Stimulated activated naive CD8-positive, alpha-beta T cell treated with anti-CD3 and anti-CD28 coated beads, Interleukin-15, Interleukin-2, amounts not matched to agents 100 ng/mL and 50 ng/mL, for 24 hours (primary cell): ENCODE results near the gene RBPJ.

ENCODE experiments used
- H3K27ac Mint-ChIP-seq: one replicate; pipeline ENCODE4 v1.8.0; 2021; ENCODE audit warnings: mild to moderate bottlenecking, mixed read lengths
- H3K27me3 Mint-ChIP-seq: one replicate; pipeline ENCODE4 v1.8.0; 2021; ENCODE audit warnings: mixed read lengths
- H3K36me3 Mint-ChIP-seq: one replicate; pipeline ENCODE4 v1.8.0; 2021; ENCODE audit warnings: low read depth, mixed read lengths
- H3K4me1 Mint-ChIP-seq: one replicate; pipeline ENCODE4 v1.8.0; 2021; ENCODE audit warnings: low read depth, mixed read lengths
- H3K4me3 Mint-ChIP-seq: one replicate; pipeline ENCODE4 v1.8.0; 2021; ENCODE audit warnings: mild to moderate bottlenecking, mixed read lengths
- H3K9me3 Mint-ChIP-seq: one replicate; pipeline ENCODE4 v1.8.0; 2021; ENCODE audit warnings: mixed read lengths

Gene RBPJ

DNA sequence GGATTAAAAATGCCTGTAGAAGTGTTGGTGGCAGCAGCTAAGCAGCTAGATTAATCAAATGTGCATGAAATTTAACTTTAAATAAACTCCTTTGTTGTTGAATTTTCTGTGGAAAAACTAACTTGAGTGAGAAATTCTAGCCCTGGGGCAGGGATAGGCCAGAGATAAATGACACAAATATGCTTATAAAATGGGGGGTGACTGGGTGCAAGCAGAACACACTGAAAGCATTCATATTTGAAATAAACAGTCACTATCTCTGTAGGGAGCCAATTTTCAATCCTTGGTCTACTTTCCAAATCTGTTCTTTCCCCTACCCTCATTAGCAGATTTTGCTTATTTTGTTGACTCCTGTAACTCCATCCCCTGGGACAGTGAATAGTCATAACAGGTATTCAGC, 47.9 kb downstream of the RBPJ start:
- Mint-ChIP-seq H3K4me1 (peaks cover 49% of the 10 kb centered on the region), H3K27me3 (no peaks in the 10 kb centered on the region), H3K36me3 (peaks cover 47% of the 10 kb centered on the region), H3K4me3 (no peak overlapping the region), H3K27ac (no peak overlapping the region), H3K9me3 (no peaks in the 10 kb centered on the region)

DNA sequence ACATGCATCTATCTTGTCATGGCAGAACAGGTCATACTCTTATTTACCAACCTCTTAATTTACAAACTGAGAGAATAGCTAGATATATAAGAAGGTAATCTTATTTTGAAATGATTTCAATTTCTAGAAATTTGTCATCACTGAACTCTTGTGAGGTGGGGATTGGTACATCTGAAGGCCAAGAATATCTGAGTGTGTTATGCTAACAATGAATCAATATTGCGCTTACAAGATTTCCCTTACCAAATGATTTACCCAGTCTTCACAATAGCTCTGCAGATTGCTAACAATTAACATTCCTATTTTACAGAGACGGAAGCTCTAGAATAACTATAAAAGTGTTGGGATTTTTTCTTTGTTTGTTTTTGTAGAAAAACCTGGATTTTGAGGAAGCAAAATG, 48.3 kb downstream of the RBPJ start:
- Mint-ChIP-seq H3K27me3 (no peaks in the 10 kb centered on the region), H3K4me1 (peaks cover 50% of the 10 kb centered on the region), H3K27ac (no peak overlapping the region), H3K9me3 (no peaks in the 10 kb centered on the region), H3K36me3 (peaks cover 48% of the 10 kb centered on the region), H3K4me3 (no peak overlapping the region)

DNA sequence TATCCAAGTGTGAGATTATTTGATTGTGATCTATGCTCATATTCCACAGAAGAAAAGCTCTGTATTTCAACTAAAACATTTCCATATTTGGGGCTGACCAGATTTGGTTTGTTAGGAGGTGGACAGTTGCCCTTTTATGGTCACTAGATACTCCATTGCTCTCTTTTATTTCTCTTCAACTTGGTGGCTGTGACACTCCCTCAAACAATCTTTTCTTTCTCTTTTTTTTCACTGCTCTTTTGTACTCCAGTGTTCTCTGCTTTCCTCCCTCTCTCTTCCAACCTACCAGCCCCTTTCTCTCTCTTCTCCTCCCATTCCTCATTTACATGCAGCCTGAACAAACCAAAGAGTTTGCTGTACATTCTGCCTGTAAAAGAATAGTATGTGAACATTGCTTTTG, 48.8 kb downstream of the RBPJ start:
- no peaks in the 10 kb centered on the region for H3K27me3 Mint-ChIP-seq
- H3K9me3 Mint-ChIP-seq = no peaks in the 10 kb centered on the region
- H3K4me3 Mint-ChIP-seq = no peak overlapping the region
- H3K27ac Mint-ChIP-seq = no peak overlapping the region
- H3K36me3 Mint-ChIP-seq = peaks cover 49% of the 10 kb centered on the region
- peaks cover 49% of the 10 kb centered on the region for H3K4me1 Mint-ChIP-seq

DNA sequence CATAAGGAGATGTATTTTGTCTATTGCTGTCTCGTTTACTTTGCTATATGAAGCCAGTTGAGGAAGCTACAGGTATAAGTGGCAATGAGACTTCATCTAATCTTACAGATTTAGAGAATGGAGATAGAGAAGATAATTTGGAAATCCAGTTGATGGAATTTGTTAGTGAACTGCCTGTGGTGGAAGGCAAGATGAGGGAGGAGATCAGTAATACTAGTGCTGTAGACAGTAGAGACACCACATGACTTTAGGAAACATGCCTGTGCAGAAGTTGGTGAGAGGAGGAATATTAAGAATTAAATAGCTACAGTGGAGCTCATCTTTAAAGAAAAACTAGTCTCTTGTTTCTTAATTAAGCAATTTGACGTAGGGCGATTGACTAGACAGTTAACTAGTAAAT, 51.3 kb downstream of the RBPJ start:
- peaks cover 54% of the 10 kb centered on the region for H3K4me1 Mint-ChIP-seq

DNA sequence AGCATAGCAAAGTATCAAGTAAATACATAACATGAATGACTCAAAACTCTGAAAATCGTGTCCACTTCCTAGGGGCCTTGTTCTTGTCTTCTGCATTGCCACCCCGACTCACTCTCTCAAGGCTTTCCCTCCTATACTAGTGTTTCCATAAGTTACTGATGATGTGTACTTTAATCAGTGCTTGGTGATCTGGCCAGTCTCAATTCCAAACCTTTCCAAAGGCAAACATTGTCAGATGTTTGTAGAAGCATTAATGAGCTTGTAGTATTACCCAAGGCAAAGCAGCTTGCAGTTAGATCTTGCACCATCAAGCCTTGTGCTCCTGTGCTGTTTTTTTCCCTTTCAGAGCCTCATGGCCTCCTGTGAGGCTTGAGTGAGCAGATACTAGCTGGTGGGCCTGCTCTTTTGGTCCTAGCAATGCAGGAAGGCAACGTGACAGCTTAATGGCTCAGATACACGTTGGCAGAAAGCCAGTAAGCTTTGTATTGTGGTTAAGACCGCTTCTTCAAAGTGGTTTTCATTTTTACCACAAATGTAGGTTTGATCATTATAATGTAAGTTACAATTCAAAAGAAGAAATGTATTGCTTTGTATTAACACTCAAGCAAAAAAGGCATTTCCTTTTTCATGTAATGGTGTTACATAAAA, 51.8 kb downstream of the RBPJ start:
- Mint-ChIP-seq H3K4me1 (peaks cover 60% of the 10 kb centered on the region), H3K27me3 (no peaks in the 10 kb centered on the region), H3K27ac (peak overlapping the region; percentile 57), H3K9me3 (no peaks in the 10 kb centered on the region), H3K4me3 (peak overlapping the region; percentile 24), H3K36me3 (peaks cover 54% of the 10 kb centered on the region)

More for the DNA sequence above, 51.3 kb downstream of the RBPJ start:
- Mint-ChIP-seq H3K27me3 (no peaks in the 10 kb centered on the region), H3K9me3 (no peaks in the 10 kb centered on the region), H3K36me3 (peaks cover 56% of the 10 kb centered on the region), H3K27ac (no peak overlapping the region), H3K4me3 (no peak overlapping the region)

DNA sequence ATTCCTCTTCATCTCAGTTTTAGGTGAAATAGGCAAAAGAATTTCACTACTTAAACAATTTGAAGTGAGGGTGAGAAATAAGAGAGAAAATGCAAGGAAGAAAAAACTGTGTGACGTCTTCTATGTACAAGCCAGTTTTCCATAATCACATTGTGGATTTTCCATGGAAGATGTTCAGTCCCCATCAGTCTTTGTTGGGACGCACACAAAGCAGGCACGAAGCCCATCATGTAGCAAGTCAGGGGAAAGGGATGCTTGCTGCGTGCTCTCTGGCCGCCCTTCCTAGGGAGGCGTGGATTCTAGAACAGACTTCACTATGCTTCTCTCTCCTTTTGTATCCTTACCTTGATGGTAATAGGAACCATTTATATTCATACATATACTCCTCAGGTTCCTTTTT, 54.7 kb downstream of the RBPJ start:
- peaks cover 57% of the 10 kb centered on the region for H3K4me1 Mint-ChIP-seq
- H3K36me3 Mint-ChIP-seq = peaks cover 37% of the 10 kb centered on the region
- H3K9me3 Mint-ChIP-seq = no peaks in the 10 kb centered on the region
- no peak overlapping the region for H3K27ac Mint-ChIP-seq
- no peaks in the 10 kb centered on the region for H3K27me3 Mint-ChIP-seq
- H3K4me3 Mint-ChIP-seq = no peak overlapping the region

DNA sequence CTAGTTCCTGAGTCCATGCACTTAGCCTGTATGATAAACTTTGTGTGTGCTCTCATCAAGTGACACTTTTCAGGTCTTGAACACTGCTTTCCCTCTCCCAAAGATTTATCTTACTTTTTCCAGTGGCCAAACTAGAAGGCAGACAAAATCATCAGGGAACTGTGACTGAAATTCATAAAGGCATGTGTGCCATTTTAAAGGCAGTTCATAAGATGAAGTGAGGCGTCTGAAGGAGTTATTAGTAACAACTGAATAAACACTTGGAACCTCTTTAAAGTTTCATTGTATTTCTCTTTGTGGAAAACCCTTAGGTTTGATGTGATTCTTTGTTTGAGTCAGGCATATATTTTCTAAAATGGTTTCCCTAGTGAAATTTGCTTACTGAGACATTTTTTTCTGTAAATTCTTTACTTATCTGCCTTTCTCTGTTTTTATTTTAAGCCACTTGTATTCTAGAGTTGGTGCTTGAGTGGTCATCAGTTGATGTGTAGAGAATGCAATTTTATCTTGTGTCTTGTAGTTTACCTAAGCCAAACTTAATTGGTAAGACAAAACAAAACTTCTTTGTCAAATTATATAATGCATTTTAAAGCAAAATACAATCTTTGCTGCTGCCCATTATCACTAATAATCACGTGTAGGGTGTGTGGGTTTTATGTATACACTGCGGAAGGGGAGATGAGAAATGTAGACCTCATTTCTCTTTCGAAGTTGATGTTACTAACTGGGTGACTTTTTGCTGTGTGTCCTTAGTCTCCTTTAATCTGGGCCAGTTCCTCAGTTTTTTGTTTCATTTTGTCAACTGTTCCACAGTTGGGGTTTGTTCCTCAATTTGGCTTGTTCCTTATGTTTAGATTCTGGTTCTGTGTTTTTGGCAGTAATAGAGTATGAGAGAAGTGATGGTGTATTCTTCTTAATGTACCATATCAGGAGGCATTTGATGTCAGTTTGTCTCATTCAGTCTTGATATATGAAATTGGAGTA, 56.8 kb downstream of the RBPJ start:
- no peak overlapping the region for H3K27ac Mint-ChIP-seq
- no peak overlapping the region for H3K4me3 Mint-ChIP-seq
- H3K4me1 Mint-ChIP-seq = peaks cover 52% of the 10 kb centered on the region

DNA sequence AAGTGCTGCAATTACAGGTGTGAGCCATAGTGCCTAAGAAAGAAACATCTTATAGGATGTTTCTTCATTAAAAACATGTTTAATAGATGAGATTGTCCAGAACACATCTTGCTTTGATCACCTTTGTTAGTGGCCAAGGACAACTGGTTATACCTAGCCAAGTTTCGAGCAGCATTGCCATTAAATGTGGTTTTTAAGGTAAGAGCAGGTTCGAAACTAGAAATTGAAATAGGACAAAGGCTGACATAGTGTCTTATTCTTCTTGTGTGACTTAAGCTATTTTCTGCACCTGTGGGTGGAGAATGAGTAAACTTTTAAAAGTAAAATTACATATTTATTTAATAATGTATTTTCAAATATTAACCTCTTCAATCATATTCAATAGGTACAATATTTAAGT, 59.0 kb downstream of the RBPJ start:
- Mint-ChIP-seq H3K4me1 (peaks cover 43% of the 10 kb centered on the region), H3K36me3 (peaks cover 22% of the 10 kb centered on the region), H3K27ac (no peak overlapping the region), H3K9me3 (no peaks in the 10 kb centered on the region), H3K27me3 (no peaks in the 10 kb centered on the region), H3K4me3 (no peak overlapping the region)

More for the DNA sequence above, 56.8 kb downstream of the RBPJ start:
- H3K36me3 Mint-ChIP-seq = peaks cover 35% of the 10 kb centered on the region
- H3K9me3 Mint-ChIP-seq = no peaks in the 10 kb centered on the region
- no peaks in the 10 kb centered on the region for H3K27me3 Mint-ChIP-seq

DNA sequence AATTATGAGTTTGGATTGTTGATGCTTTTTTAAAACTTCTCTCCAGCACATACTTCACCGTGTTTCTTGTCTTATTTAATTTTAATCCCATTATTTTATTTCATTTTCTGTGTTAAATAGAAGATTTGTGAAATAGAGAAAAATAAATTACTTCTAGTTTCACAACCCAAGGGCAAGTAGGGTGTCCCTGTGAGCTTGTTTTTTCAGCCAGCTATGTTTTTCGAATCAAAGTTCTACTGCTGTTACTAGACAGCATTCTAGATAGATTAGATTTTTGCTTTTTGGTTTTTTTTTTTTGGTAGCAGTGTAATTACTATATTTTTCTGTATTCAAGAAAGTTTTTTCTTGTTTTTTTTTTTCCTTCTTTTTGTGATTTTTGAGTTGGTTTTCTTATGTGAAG, 59.9 kb downstream of the RBPJ start:
- no peak overlapping the region for H3K4me3 Mint-ChIP-seq
- H3K27ac Mint-ChIP-seq = no peak overlapping the region
- peaks cover 21% of the 10 kb centered on the region for H3K36me3 Mint-ChIP-seq
- H3K4me1 Mint-ChIP-seq = peaks cover 47% of the 10 kb centered on the region
- no peaks in the 10 kb centered on the region for H3K9me3 Mint-ChIP-seq
- H3K27me3 Mint-ChIP-seq = no peaks in the 10 kb centered on the region

DNA sequence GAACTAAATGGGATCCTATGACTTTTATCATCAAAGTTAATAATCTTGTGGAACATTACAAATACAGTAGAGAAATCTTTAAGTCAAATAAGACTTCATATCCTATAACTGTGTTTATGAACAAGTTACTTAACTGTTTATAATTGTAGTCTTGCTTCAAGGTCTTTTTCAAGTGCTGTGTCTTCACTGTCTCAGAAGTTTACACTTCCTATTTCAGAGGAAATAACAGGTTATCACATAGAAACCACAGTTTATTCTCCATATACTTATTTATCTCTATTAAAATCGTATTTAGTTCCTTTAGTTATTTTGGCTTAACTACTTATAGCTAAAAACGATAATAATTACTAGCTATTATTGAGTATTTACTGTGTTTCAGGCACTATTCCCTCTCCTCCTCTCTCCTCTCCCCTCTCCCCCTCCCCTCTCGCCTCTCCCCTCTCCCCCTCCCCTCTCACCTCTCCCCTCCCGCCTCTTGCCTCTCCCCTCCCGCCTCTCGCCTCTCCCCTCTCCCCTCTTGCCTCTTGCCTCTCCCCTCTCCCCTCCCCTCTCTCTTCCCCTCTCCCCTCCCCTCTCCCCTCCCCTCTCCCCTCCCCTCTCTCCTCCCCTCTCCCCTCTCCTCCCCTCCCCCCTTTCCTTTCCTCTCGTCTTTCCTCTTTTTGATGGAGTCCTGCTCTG, 63.7 kb downstream of the RBPJ start:
- no peak overlapping the region for H3K27ac Mint-ChIP-seq
- H3K4me1 Mint-ChIP-seq = peaks cover 27% of the 10 kb centered on the region
- no peaks in the 10 kb centered on the region for H3K9me3 Mint-ChIP-seq
- peaks cover 40% of the 10 kb centered on the region for H3K36me3 Mint-ChIP-seq
- H3K4me3 Mint-ChIP-seq = no peak overlapping the region
- no peaks in the 10 kb centered on the region for H3K27me3 Mint-ChIP-seq

DNA sequence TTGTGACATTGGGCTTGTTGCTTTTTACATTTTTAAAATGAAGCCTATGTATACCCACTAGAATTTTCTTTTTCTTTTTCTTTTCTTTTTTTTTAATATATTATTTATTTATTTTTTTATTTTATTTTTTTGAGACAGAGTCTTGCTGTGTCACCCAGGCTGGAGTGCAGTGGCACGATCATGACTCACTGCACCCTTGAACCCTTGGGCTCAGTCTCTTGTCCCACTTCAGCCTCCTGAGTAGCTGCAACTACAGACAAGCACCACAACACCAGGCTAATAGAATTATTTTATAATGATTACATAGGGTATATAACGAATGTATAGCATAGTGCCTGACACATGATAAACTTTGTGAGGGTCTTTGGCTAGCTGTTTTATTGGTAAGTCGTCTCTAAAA, 64.9 kb downstream of the RBPJ start:
- H3K36me3 Mint-ChIP-seq = peaks cover 51% of the 10 kb centered on the region
- H3K27ac Mint-ChIP-seq = no peak overlapping the region
- H3K4me1 Mint-ChIP-seq = peaks cover 24% of the 10 kb centered on the region
- H3K9me3 Mint-ChIP-seq = no peaks in the 10 kb centered on the region
- no peaks in the 10 kb centered on the region for H3K27me3 Mint-ChIP-seq
- H3K4me3 Mint-ChIP-seq = no peak overlapping the region

DNA sequence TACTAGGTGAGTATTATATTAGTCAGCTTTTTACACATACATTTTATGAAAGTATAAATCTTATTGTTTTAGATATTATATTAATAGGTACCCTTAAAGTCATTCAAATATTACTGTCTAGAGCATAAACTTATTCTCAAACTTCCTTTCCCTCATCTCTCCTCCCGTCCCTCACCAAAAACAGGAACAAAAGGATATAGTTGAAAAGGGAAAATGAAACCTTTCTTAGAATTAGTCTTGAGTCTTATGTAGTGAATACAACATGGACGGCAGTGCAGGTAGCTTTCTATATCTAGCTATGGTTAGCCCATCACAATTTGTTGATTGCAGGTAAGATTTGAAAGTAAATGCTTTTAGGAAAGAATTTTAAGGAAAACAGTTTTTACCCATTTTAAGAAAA, 65.6 kb downstream of the RBPJ start:
- peaks cover 58% of the 10 kb centered on the region for H3K36me3 Mint-ChIP-seq
- no peak overlapping the region for H3K27ac Mint-ChIP-seq
- no peak overlapping the region for H3K4me3 Mint-ChIP-seq
- H3K27me3 Mint-ChIP-seq = no peaks in the 10 kb centered on the region
- H3K9me3 Mint-ChIP-seq = no peaks in the 10 kb centered on the region
- H3K4me1 Mint-ChIP-seq = peaks cover 19% of the 10 kb centered on the region

DNA sequence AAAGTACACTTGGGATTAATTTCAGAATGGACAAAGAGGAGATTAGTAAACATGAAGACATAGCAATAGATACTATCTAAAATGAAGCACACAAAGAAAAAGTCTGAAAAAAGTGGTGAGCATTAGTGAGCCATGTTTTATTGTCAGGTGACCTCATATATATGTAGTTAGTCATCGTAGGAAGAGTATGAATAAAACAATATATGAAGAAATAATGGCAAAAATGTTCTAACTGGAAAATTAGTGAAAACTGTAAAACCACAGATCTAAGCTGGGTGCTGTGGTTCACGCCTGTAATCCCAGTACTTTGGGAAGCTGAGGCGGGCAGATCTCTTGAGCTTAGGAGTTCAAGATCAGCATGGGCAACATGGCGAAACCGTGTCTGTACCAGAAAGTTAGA, 67.9 kb downstream of the RBPJ start:
- no peak overlapping the region for H3K27ac Mint-ChIP-seq
- H3K4me1 Mint-ChIP-seq = peaks cover 17% of the 10 kb centered on the region
- no peaks in the 10 kb centered on the region for H3K27me3 Mint-ChIP-seq
- H3K36me3 Mint-ChIP-seq = peaks cover 72% of the 10 kb centered on the region
- no peak overlapping the region for H3K4me3 Mint-ChIP-seq
- no peaks in the 10 kb centered on the region for H3K9me3 Mint-ChIP-seq

DNA sequence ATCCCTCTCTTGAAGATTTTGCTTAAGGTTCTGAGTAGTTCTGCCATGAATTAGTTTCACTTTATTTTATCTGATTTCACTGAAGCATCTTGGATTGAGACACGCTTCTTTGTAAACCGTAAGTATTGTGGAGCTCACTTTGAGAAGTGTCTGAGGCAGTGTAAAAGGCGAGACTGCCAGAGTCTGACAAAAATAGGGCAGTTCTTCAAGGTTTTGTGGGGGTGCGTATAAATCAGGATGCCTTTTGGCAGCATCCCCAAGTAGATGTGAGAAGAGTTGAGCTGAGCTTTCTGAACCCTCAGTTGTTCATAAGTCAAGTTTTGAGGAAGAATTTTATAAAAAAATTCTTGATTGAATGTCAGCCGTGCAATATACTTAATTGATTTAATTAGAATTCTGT, 76.3 kb downstream of the RBPJ start:
- no peak overlapping the region for H3K4me3 Mint-ChIP-seq
- peaks cover 9% of the 10 kb centered on the region for H3K4me1 Mint-ChIP-seq
- no peaks in the 10 kb centered on the region for H3K9me3 Mint-ChIP-seq
- no peak overlapping the region for H3K27ac Mint-ChIP-seq
- H3K27me3 Mint-ChIP-seq = no peaks in the 10 kb centered on the region
- peaks cover 60% of the 10 kb centered on the region for H3K36me3 Mint-ChIP-seq

DNA sequence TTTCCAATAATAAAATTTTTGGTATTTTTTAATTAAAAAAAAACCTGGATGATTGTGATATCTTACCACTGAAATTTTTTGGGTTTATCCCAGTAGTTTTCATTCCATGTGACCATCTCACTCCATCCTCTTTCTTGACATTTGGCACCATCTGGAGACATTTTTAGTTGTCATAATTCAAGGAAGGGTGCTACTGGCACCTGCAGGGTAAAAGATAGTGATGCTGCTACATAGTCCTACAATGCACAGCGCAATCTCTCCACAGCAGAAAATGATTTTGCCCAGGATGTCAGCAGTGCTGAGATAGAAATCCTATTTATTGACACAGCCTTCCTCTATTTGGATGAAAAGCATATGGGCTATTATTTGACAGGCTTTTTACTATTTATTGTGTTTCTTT, 79.3 kb downstream of the RBPJ start:
- Mint-ChIP-seq H3K27me3 (no peaks in the 10 kb centered on the region), H3K27ac (no peak overlapping the region), H3K9me3 (peaks cover 3% of the 10 kb centered on the region), H3K4me3 (no peak overlapping the region), H3K4me1 (peaks cover 19% of the 10 kb centered on the region), H3K36me3 (peaks cover 64% of the 10 kb centered on the region)
